HCT116 (cell line): ENCODE results near the gene LAP3.

Source experiments
- CEBPB ChIP-seq: IDR thresholded peaks from 2 replicates; pipeline ENCODE4 v1.6.1; 2012; ENCODE audit warnings: low read depth
- EGR1 ChIP-seq: IDR thresholded peaks from 2 replicates; pipeline ENCODE4 v1.6.1; 2012; ENCODE audit warnings: low read depth
- EZH2 ChIP-seq: fragments of 200-600 bp; sonication (generic); IDR thresholded peaks from 2 replicates; pipeline ENCODE4 v1.6.1; 2017; ENCODE audit warnings: antibody characterized with exemption, mixed run types
- JUND ChIP-seq: IDR thresholded peaks from 2 replicates; pipeline ENCODE4 v1.6.1; 2012
- POLR2A ChIP-seq: IDR thresholded peaks from 2 replicates; pipeline ENCODE4 v1.7.0; 2011; ENCODE audit warnings: borderline replicate concordance; ENCODE audit not compliant: insufficient read depth, insufficient read length; ENCODE audit errors: extremely low read depth
- POLR2AphosphoS5 ChIP-seq: IDR thresholded peaks from 2 replicates; pipeline ENCODE4 v1.6.1; 2011; ENCODE audit warnings: mild to moderate bottlenecking, low read depth, low read length, moderate library complexity
- REST ChIP-seq: IDR thresholded peaks from 2 replicates; pipeline ENCODE4 v1.6.1; 2012; ENCODE audit warnings: low read depth
- SIN3A ChIP-seq: IDR thresholded peaks from 2 replicates; pipeline ENCODE4 v1.6.1; 2012; ENCODE audit warnings: low read depth
- SP1 ChIP-seq: IDR thresholded peaks from 2 replicates; pipeline ENCODE4 v1.6.1; 2012; ENCODE audit warnings: low read depth
- SRF ChIP-seq: IDR thresholded peaks from 2 replicates; pipeline ENCODE4 v1.6.1; 2012; ENCODE audit warnings: low read depth
- YY1 ChIP-seq: IDR thresholded peaks from 2 replicates; pipeline ENCODE4 v1.6.1; 2011; ENCODE audit warnings: low read length, low read depth, moderate library complexity, mild to moderate bottlenecking; ENCODE audit not compliant: insufficient replicate concordance; ENCODE audit errors: extremely low read depth
- TF ChIP-seq, protein P1 (sequence below), 3 experiments: fragments of 200-600 bp in 1 of 3; sonication (generic) in 1 of 3; IDR thresholded peaks in 2 of 3; conservative IDR thresholded peaks in 1 of 3; 2 replicates each; pipeline ENCODE4 v1.5.1; 2012 to 2017; ENCODE audit warnings: low read depth in 2 of 3, low read length in 2 of 3, antibody characterized with exemption in 1 of 3, borderline replicate concordance in 1 of 3, control low read depth in 1 of 3, mild to moderate bottlenecking in 1 of 3, mixed read lengths in 1 of 3, mixed run types in 1 of 3, moderate library complexity in 1 of 3; ENCODE audit not compliant: insufficient read depth in 1 of 3
- TF ChIP-seq, protein P2 (sequence below): IDR thresholded peaks from 2 replicates; pipeline ENCODE4 v1.6.1; 2012

- TF ChIP-seq, protein P1, sequence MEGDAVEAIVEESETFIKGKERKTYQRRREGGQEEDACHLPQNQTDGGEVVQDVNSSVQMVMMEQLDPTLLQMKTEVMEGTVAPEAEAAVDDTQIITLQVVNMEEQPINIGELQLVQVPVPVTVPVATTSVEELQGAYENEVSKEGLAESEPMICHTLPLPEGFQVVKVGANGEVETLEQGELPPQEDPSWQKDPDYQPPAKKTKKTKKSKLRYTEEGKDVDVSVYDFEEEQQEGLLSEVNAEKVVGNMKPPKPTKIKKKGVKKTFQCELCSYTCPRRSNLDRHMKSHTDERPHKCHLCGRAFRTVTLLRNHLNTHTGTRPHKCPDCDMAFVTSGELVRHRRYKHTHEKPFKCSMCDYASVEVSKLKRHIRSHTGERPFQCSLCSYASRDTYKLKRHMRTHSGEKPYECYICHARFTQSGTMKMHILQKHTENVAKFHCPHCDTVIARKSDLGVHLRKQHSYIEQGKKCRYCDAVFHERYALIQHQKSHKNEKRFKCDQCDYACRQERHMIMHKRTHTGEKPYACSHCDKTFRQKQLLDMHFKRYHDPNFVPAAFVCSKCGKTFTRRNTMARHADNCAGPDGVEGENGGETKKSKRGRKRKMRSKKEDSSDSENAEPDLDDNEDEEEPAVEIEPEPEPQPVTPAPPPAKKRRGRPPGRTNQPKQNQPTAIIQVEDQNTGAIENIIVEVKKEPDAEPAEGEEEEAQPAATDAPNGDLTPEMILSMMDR (IDR thresholded peaks at IDR 0.05 in 2 of 3, conservative IDR thresholded peaks at IDR 0.05 in 1 of 3; ENCODE audit: borderline replicate concordance in 1 of 3, insufficient read depth in 1 of 3, low read depth in 2 of 3, low read length in 2 of 3) = no peak
- TF ChIP-seq POLR2A (peak; percentile 71), EGR1 (peak; percentile 98), EZH2 (no peak), CEBPB (no peak), POLR2AphosphoS5 (peak; percentile 90), SP1 (peak; percentile 66), SRF (no peak), YY1 (no peak), SIN3A (peak; percentile 92), JUND (no peak), REST (no peak)
- TF ChIP-seq, protein P2, sequence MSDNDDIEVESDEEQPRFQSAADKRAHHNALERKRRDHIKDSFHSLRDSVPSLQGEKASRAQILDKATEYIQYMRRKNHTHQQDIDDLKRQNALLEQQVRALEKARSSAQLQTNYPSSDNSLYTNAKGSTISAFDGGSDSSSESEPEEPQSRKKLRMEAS = peak; percentile 99
Measured at GRCh38 chr4:17576932-17577664, at the start of gene LAP3.
